ENCODE measurements around the gene AIDA.
"Not testable (repeated sequence)": the region's sequence is repeated elsewhere in the genome, so short reads cannot be mapped to it uniquely, and the experiment has no call there.

DNA sequence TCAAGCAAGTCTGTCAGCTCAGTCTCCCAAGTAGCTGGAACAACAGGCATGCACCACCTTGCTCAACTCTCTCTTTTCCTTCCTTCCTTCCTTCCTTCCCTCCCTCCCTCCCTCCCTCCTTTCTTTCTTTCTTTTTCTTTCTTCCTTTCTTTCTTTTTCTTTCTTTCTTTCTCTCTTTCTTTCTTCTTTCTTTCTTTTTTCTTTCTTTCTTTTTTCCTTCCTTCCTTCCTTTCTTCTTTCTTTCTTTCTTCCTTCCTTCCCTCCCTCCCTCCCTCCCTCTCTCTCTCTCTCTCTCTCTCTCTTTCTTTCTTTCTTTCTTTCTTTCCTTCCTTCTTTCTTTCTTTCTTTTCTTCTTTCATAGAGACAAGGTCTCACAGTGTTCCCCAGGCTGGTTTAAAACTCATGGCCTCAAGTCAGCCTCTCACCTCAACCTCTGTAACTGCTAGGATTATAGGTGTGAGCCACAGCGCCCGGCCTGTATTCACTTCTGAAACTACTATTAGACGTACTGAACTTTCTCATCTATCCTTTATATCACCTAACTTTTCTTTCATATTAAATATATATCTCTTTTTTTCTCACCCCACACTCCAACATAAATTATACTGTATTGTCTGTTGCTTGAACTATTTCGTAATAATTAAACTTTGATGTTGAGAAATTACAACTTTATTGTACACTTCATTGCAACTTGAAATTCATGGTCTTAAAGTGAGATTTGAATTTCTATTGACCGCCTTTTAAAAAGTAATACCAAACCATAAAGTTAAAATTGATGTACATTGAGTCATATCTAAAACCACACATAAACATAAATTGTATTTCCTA is 29.6 kb upstream of the AIDA start:
- TF ChIP-seq EP300 (IDR thresholded peaks at IDR 0.05; ENCODE audit: borderline replicate concordance in 1 of 2, low read depth in 1 of 2, low read length in 1 of 2); JUND (IDR thresholded peaks at IDR 0.05); EZH2phosphoT487 (IDR thresholded peaks at IDR 0.05; ENCODE audit: borderline replicate concordance, low read depth); POLR2AphosphoS5 (IDR thresholded peaks at IDR 0.05; ENCODE audit: low read depth, low read length); SIN3A (IDR thresholded peaks at IDR 0.05; ENCODE audit: borderline replicate concordance, low read depth, low read length); RXRA (IDR thresholded peaks at IDR 0.05; ENCODE audit: borderline replicate concordance, low read depth); NFIC (IDR thresholded peaks at IDR 0.05; ENCODE audit: borderline replicate concordance); NRF1 (IDR thresholded peaks at IDR 0.05; ENCODE audit: low read depth, low read length); CHD2 (IDR thresholded peaks at IDR 0.05; ENCODE audit: low read length, partially characterized antibody); TCF12 (IDR thresholded peaks at IDR 0.05): not testable (repeated sequence)
- TF ChIP-seq, protein P1, sequence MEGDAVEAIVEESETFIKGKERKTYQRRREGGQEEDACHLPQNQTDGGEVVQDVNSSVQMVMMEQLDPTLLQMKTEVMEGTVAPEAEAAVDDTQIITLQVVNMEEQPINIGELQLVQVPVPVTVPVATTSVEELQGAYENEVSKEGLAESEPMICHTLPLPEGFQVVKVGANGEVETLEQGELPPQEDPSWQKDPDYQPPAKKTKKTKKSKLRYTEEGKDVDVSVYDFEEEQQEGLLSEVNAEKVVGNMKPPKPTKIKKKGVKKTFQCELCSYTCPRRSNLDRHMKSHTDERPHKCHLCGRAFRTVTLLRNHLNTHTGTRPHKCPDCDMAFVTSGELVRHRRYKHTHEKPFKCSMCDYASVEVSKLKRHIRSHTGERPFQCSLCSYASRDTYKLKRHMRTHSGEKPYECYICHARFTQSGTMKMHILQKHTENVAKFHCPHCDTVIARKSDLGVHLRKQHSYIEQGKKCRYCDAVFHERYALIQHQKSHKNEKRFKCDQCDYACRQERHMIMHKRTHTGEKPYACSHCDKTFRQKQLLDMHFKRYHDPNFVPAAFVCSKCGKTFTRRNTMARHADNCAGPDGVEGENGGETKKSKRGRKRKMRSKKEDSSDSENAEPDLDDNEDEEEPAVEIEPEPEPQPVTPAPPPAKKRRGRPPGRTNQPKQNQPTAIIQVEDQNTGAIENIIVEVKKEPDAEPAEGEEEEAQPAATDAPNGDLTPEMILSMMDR (IDR thresholded peaks at IDR 0.05) = not testable (repeated sequence)
- TF ChIP-seq, protein P2, sequence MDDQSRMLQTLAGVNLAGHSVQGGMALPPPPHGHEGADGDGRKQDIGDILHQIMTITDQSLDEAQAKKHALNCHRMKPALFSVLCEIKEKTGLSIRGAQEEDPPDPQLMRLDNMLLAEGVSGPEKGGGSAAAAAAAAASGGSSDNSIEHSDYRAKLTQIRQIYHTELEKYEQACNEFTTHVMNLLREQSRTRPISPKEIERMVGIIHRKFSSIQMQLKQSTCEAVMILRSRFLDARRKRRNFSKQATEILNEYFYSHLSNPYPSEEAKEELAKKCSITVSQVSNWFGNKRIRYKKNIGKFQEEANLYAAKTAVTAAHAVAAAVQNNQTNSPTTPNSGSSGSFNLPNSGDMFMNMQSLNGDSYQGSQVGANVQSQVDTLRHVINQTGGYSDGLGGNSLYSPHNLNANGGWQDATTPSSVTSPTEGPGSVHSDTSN (IDR thresholded peaks at IDR 0.05) = not testable (repeated sequence)
- TF ChIP-seq, protein P3, sequence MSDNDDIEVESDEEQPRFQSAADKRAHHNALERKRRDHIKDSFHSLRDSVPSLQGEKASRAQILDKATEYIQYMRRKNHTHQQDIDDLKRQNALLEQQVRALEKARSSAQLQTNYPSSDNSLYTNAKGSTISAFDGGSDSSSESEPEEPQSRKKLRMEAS (IDR thresholded peaks at IDR 0.05; ENCODE audit: low read depth) = not testable (repeated sequence)
